DND-41 (cell line): ENCODE measurements around the gene DGKI.

Source experiments
- ATAC-seq: fragments of 200-7000 bp; cut with Tn5 transposase; 3 replicates; pipeline ENCODE4 v1.9.1; 2021; ENCODE audit warnings: low read depth; ENCODE audit not compliant: insufficient read depth
- DNase-seq: peaks from one replicate; pipeline ENCODE4 v3.0.0-alpha.2; 2020
- H2AFZ ChIP-seq: 2 replicates; pipeline ENCODE4 v1.6.0; 2012; ENCODE audit warnings: low read depth, low read length
- H3K27ac ChIP-seq: 2 replicates; pipeline ENCODE4 v1.5.1; 2012; ENCODE audit warnings: low read length, inconsistent platforms
- H3K27me3 ChIP-seq: fragments of 200-600 bp; sonication (generic); 2 replicates; pipeline ENCODE4 v1.6.0; 2012; ENCODE audit warnings: low read length, mild to moderate bottlenecking, inconsistent platforms; ENCODE audit not compliant: insufficient read depth, poor library complexity
- H3K36me3 ChIP-seq: 2 replicates; pipeline ENCODE4 v1.5.1; 2012; ENCODE audit warnings: low read length, inconsistent platforms; ENCODE audit not compliant: insufficient read depth
- H3K4me1 ChIP-seq: 2 replicates; pipeline ENCODE4 v1.5.1; 2012; ENCODE audit warnings: mild to moderate bottlenecking, low read length; ENCODE audit not compliant: insufficient read depth
- H3K4me2 ChIP-seq: 2 replicates; pipeline ENCODE4 v1.6.0; 2012; ENCODE audit warnings: mild to moderate bottlenecking, moderate library complexity, low read length, inconsistent platforms; ENCODE audit not compliant: insufficient read depth
- H3K4me3 ChIP-seq, 2 experiments: fragments of 200-600 bp in 1 of 2; shearing (Covaris generic) in 1 of 2; 2 replicates each; pipeline ENCODE4 v1.5.1; 2012 to 2016; ENCODE audit warnings: inconsistent platforms in 2 of 2, low read length in 2 of 2, mild to moderate bottlenecking in 2 of 2, low read depth in 1 of 2, moderate library complexity in 1 of 2
- H3K79me2 ChIP-seq: 2 replicates; pipeline ENCODE4 v1.6.0; 2012; ENCODE audit warnings: low read length, inconsistent platforms; ENCODE audit not compliant: insufficient read depth
- H3K9ac ChIP-seq: 2 replicates; pipeline ENCODE4 v1.6.0; 2012; ENCODE audit warnings: low read depth, mild to moderate bottlenecking, inconsistent platforms, low read length, moderate library complexity
- H3K9me3 ChIP-seq: 2 replicates; pipeline ENCODE4 v1.5.1; 2012; ENCODE audit warnings: low read length, moderate library complexity, mild to moderate bottlenecking, inconsistent platforms; ENCODE audit not compliant: insufficient read depth, severe bottlenecking
- H4K20me1 ChIP-seq: 2 replicates; pipeline ENCODE4 v1.6.0; 2012; ENCODE audit warnings: low read length; ENCODE audit not compliant: insufficient read depth
- CTCF ChIP-seq: IDR thresholded peaks from 2 replicates; pipeline ENCODE4 v1.5.1; 2012; ENCODE audit warnings: borderline replicate concordance, low read length, moderate library complexity, mild to moderate bottlenecking; ENCODE audit not compliant: poor library complexity, severe bottlenecking; ENCODE audit errors: extremely low read depth
- EZH2 ChIP-seq: IDR thresholded peaks from 3 replicates; pipeline ENCODE4 v1.6.1; 2012; ENCODE audit warnings: borderline replicate concordance, low read depth, mild to moderate bottlenecking, moderate library complexity, low read length, inconsistent platforms; ENCODE audit not compliant: severe bottlenecking

The DGKI gene

GRCh38 chr7:137789215-137789882, 57.4 kb downstream of the DGKI start:
- no peaks in the 10 kb centered on the region for H3K79me2 ChIP-seq

GRCh38 chr7:137787301-137787976, 59.3 kb downstream of the DGKI start:
- ATAC-seq, result no peak
- H3K4me3 ChIP-seq, result no peak overlapping the region
- TF ChIP-seq CTCF (no peak), EZH2 (no peak)
- H3K27me3 ChIP-seq, result no peaks in the 10 kb centered on the region
- no peak overlapping the region for H3K9ac ChIP-seq
- no peak overlapping the region for H3K4me2 ChIP-seq
- H3K36me3 ChIP-seq, result no peaks in the 10 kb centered on the region
- H2AFZ ChIP-seq, result no peak overlapping the region
- H4K20me1 ChIP-seq, result no peaks in the 10 kb centered on the region
- H3K79me2 ChIP-seq, result no peaks in the 10 kb centered on the region
- no peaks in the 10 kb centered on the region for H3K9me3 ChIP-seq
- DNase-seq, result no peak
- H3K27ac ChIP-seq, result no peak overlapping the region
- H3K4me1 ChIP-seq, result no peaks in the 10 kb centered on the region

More at GRCh38 chr7:137789215-137789882, 57.4 kb downstream of the DGKI start:
- no peak overlapping the region for H3K4me3 ChIP-seq
- no peak for DNase-seq
- no peak for ATAC-seq
- no peaks in the 10 kb centered on the region for H3K4me1 ChIP-seq
- no peak overlapping the region for H3K27ac ChIP-seq
- no peaks in the 10 kb centered on the region for H3K9me3 ChIP-seq
- no peaks in the 10 kb centered on the region for H4K20me1 ChIP-seq
- no peaks in the 10 kb centered on the region for H3K36me3 ChIP-seq
- no peaks in the 10 kb centered on the region for H3K27me3 ChIP-seq
- TF ChIP-seq EZH2, result no peak
- TF ChIP-seq CTCF, result no peak
- H3K4me2 ChIP-seq, result no peak overlapping the region
- no peak overlapping the region for H2AFZ ChIP-seq
- H3K9ac ChIP-seq, result no peak overlapping the region

GRCh38 chr7:137778511-137778910, 68.3 kb downstream of the DGKI start:
- Histone ChIP-seq H3K79me2 (no peaks in the 10 kb centered on the region), H2AFZ (no peak overlapping the region), H3K4me2 (no peak overlapping the region), H3K36me3 (no peaks in the 10 kb centered on the region), H4K20me1 (no peaks in the 10 kb centered on the region), H3K4me3 (no peak overlapping the region), H3K9ac (no peak overlapping the region), H3K27me3 (no peaks in the 10 kb centered on the region), H3K4me1 (no peaks in the 10 kb centered on the region), H3K27ac (no peak overlapping the region), H3K9me3 (no peaks in the 10 kb centered on the region)
- ATAC-seq (no peak), DNase-seq (no peak)
- TF ChIP-seq EZH2 (no peak), CTCF (no peak)

GRCh38 chr7:137774793-137775201, 72.0 kb downstream of the DGKI start:
- Histone ChIP-seq H3K4me1 (no peaks in the 10 kb centered on the region), H3K27ac (no peak overlapping the region), H2AFZ (no peak overlapping the region), H3K36me3 (no peaks in the 10 kb centered on the region), H3K4me3 (no peak overlapping the region), H4K20me1 (no peaks in the 10 kb centered on the region), H3K27me3 (no peaks in the 10 kb centered on the region), H3K9me3 (no peaks in the 10 kb centered on the region), H3K4me2 (no peak overlapping the region), H3K9ac (no peak overlapping the region), H3K79me2 (no peaks in the 10 kb centered on the region)
- ATAC-seq, result no peak
- DNase-seq, result no peak
- TF ChIP-seq CTCF (no peak), EZH2 (no peak)
